ENCODE measurements around the gene CFAP100.

- TF ChIP-seq CTCF (IDR thresholded peaks at IDR 0.05; ENCODE audit: low read depth, low read length): no peak
- TF ChIP-seq EZH2phosphoT487 (IDR thresholded peaks at IDR 0.05; ENCODE audit: low read depth): no peak
These were observed 5.0 kb downstream of the CFAP100 start for GRCh38 chr3:126399756-126400155.
